SK-N-DZ (cell line): Measurements from ENCODE around the gene DAGLA.

Source experiments
- DNase-seq: peaks from one replicate; pipeline ENCODE4 v3.0.0-alpha.2; 2015; ENCODE audit warnings: low spot score

The DAGLA gene

DNA sequence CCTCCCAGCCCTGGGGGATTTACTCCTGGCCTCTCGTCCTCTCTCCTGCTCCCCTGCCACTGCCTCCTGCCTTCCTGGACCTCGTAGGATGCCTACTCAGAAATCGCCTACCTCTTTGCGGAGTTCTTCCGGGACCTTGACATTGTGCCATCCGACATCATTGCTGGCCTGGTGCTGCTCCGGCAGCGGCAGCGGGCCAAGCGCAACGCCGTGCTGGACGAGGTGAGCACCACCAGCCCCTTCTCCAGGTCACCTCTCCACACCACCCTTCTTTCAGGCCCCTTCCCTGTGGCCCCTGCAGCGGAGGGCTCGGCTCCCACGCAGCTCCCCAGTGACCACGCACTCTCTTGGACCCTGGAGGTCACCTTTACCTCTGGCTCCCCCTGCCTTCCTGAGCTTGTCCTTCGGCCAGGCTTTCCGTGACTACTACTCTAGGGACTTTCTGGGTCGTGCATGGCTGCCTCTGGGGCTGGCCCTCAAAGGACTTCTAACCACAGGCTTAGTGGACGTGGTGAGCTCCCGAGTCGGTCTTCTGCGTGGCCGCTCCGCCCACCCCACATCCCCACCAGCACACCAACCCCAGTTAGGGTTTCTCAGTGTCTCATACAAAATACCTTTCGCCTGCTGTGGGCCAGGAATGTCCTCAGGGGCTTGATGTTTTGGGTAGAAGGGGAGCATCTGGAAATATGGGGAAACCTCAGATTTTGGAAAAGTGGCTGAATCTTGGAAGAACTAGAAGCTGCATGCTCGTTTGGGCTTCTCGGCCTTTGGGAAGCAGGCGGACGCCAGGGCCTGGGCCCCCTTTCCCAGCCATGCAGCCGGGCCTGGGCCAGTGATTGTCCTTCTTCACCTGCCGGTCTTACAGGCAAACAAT lies 48.1 kb downstream of the DAGLA start:
- no peak for DNase-seq

GRCh38 chr11:61728940-61729219 lies 48.7 kb downstream of the DAGLA start:
- DNase-seq, result no peak

DNA sequence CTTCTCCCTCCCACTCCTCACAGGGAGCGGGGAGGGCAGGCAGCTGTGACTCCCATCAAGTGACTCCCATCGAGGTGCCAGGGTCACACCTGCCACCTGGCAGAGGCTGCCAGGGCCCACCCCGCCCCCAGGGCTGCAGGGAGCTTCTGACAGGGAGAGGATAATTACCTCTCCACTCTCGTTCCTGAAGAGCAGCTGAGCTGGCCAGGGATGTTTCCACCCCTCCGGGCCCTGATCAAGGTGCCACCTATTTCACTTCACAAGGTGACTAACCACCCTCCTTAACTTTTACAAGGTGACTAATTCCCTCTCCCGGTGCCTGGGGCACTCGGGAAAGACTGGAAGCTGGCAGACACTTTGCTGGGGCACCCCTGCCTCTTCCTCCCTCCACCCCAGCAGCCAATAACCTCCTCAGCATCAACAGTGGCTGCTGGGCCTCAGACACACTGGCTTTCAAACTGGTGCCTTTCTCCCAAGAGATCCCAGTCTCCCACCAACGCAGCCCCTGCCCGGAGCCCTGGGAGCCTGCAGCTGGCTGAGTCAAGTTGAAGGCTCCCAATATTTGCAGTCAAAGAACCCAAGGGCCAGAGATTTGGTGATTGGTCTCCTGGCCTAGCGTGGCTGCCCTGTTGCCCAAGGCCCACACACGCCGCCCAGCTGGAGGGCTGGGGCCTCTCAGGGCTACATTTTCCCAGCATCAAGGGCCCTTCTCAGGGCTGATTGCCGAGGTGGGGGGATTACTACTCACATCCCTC lies 50.2 kb downstream of the DAGLA start:
- no peak for DNase-seq

- DNase-seq, result no peak
Observed at GRCh38 chr11:61731211-61731951, 51.2 kb downstream of the DAGLA start.

- DNase-seq, result no peak
Observed at GRCh38 chr11:61731952-61732675, 51.9 kb downstream of the DAGLA start.

DNA sequence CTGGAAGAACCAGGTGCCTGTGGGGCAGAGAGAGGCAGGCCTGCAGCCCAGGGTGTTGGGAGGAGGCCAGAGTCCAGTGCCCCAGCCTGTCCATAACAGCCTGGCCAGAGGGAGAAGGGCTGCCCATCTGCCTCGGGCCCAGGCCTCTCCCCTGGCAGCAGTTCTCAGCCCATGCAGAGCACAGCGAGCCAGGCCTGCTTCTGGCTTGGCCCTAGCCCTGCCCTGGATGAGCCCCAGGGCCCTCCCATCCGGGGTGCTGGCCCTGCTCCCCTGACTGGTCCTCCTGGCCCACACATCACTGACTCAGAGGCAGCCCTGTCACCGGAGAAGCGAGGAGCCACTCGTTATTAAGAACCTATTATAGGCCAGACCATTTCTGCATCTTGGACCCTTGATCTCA lies 52.5 kb downstream of the DAGLA start:
- DNase-seq, result no peak

- peak; percentile 87 for DNase-seq
Observed at GRCh38 chr11:61733120-61733978, 53.2 kb downstream of the DAGLA start.

DNA sequence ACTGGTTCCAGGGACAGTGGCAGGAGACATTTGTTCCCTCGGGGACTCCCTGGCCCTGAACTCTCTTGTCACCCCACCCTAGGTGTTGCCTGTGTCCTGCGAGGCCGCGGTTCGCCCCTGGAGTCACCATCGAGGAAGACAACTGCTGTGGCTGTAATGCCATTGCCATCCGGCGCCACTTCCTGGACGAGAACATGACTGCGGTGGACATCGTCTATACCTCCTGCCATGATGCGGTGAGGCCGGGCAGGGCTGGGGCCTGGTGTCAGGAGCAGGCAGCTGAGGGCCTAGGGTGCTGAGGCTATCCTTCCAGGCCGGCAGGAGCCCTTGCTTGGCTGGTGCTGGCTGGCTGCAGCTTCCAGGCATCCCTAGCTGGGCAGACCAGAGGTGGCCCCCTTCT lies 54.6 kb downstream of the DAGLA start:
- DNase-seq, result no peak

DNA sequence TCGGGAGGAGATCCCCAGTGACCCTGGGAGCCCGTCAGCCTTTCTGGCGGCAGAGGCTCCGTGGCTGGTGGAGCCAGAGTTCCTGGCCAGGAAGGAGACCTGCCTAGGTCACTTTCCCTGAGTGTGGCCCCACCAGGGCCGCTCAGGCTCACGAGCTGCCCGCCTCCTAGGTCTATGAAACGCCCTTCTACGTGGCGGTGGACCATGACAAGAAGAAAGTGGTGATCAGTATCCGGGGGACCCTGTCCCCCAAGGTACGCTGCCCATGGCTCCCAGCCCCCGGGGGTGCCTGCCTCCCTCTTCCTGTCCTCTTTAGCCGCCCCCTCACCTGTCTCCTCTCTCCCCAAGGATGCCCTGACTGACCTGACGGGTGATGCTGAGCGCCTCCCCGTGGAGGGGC lies 55.2 kb downstream of the DAGLA start:
- DNase-seq, result no peak

DNA sequence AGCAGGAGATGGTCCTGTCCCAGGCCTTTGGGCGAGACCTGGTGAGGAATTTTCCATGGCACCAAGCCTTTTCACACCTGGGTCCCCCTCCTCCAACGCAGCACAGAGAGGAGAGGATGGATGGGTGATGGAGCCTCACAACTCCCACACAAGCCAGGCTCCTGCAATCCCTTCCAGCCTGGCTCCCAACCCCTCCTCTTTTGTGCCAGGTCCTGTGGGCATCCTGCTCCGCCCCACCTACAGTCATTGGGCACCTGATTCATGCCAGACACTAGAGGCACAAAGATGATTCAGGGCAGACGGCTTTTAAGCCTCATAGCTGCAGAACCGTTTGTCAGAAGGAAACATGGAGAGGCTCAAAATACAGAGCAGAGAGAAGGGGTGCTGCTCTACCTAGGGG lies 56.1 kb downstream of the DAGLA start:
- DNase-seq, result no peak

DNA sequence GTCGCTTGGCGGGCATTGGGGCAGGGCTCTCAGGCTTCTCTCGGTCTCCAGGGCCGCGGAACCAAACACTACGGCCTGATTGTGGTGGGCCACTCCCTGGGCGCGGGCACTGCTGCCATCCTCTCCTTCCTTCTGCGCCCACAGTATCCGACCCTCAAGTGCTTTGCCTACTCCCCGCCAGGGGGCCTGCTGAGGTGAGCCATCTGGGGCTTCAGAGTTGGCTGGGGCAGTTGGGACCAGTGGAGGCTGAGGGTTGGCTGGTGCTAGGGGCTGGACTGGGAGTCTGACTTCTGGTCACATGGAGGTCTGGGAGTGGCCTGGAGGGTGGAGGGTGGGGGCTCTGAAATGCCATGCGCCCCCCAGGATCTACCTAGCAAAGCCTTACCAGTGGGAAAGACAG lies 56.9 kb downstream of the DAGLA start:
- no peak for DNase-seq

DNA sequence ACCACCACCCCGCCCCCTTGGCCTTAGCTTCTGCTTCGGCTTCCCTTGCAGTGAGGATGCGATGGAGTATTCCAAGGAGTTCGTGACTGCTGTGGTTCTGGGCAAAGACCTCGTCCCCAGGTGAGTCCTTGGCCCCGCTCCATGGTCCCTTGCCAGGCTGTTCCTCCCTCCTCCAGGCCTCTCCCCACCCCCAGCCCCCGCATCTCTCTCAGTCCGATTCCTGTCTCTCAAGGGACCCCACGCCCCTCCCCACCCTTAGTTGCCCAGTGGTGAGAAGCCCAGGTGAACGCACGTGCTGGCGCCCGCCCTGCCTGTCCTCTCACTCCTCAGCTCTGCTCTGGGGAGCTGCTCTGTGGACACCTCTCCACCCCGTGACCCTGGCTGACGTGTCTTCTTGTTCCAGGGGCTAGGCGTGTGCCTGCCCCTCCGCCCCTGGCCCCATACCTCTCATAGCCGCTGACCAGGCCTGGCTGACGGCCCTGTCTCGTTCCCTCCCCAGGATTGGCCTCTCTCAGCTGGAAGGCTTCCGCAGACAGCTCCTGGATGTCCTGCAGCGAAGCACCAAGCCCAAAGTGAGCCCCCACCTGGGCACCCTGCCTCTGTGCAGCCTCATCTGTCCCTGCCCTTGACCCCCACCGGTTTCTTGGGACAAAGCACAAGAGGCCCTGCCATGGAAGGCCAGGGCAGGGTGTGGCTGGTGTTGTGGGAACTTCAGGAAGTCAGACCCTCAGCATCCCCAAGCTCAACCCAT lies 57.6 kb downstream of the DAGLA start:
- DNase-seq, result no peak

DNA sequence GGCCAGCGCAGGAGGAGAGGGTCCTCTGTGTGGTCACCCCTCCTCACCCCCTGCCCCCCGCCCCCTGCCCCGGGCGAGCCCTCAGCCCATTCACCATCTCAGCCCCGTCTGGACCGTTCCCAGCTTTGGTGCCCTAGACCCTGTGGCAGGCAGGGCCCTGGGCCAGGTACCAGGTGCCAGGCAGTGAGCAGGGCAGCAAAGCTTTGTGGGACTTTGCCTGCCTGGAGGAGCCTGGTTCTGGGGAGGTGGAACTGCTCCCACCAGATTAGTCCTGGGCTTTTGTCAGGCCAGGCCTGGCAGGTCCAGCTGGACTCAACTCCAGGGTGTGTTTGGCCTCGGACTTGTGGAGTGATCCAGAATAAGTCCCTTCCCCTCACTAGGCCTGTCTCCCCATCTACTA lies 58.6 kb downstream of the DAGLA start:
- no peak for DNase-seq

DNA sequence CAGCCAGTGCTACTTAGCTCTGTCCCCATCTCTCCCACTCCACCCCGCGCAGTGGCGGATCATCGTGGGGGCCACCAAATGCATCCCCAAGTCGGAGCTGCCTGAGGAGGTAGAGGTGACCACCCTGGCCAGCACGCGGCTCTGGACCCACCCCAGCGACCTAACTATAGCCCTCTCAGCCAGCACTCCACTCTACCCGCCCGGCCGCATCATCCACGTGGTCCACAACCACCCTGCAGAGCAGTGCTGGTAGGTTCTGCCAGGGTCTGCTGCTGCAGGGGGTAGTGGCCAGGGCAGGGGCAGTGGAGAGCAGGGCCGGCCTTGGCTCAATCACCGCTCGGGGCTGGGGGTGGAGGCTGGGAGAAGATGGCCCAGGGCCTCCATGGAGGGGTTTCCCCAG lies 59.2 kb downstream of the DAGLA start:
- no peak for DNase-seq

- no peak for DNase-seq
Observed at GRCh38 chr11:61739966-61740365, 59.8 kb downstream of the DAGLA start.

DNA sequence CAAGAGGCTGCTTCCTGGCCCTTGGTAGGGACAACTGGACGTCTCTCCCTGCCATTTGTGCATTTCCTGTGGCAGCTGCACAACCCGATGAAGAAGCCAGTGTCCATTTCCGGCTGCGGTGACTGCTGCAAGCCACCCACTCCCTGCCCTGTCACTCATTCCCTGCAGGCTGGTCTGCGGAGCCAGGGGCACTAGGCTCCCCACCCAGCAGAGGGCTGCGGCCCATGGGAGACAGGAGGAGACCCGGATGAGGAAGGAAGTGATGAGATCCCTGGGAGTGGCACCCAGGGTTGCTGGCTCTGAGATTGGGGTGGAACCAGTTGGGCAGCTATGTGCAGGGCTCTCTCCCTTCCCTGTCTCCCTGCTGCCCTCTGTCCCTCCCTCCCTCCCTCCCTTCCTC lies 62.2 kb downstream of the DAGLA start:
- no peak for DNase-seq

DNA sequence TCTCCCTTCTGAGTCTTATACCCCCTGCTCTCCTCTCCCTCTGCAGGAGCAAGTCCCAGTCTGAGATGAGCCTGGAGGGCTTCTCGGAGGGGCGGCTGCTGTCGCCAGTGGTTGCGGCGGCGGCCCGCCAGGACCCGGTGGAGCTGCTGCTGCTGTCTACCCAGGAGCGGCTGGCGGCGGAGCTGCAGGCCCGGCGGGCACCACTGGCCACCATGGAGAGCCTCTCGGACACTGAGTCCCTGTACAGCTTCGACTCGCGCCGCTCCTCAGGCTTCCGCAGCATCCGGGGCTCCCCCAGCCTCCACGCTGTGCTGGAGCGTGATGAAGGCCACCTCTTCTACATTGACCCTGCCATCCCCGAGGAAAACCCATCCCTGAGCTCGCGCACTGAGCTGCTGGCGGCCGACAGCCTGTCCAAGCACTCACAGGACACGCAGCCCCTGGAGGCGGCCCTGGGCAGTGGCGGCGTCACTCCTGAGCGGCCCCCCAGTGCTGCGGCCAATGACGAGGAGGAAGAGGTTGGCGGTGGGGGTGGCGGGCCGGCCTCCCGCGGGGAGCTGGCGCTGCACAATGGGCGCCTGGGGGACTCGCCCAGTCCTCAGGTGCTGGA lies 63.4 kb downstream of the DAGLA start:
- DNase-seq, result no peak

GRCh38 chr11:61744181-61744580 lies 64.0 kb downstream of the DAGLA start:
- no peak for DNase-seq

DNA sequence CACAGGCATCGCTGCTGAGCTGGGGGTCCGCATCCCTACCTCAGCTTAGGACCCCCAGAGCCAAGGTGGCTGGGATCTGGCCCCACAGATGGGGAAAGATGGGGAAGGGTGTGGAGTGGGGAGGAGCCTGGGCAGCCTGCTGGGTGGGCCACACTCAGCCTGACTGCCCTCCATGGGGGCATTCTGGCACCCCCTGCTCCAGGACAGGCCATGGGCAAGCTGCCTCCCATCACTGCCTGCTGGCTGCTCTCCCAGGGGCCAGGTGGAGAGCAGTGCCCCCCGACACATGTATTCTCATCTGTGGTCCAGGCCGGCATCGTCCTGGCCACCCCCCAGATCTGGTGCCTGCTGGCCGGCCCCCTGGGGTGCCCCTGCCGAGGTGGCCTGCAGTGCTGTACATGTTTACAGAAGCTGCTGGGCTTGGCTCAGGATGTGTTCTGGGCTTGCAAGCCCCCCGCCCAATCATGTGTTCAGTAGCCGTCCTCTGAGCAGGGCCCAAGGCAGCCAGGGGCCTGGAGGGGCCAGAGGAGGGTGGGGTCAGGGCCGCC lies 64.5 kb downstream of the DAGLA start:
- DNase-seq, result no peak
